SK-N-MC (cell line): ENCODE data around the gene RGS19.

Experiments
- DNase-seq: peaks from one replicate; pipeline ENCODE4 v3.0.0-alpha.2; 2011; ENCODE audit warnings: low read depth, low spot score
- H3K27ac ChIP-seq: fragments of 200-600 bp; sonication (generic); 2 replicates; pipeline ENCODE4 v1.5.1; 2016; ENCODE audit warnings: mixed run types
- H3K36me3 ChIP-seq: fragments of 200-600 bp; sonication (generic); 2 replicates; pipeline ENCODE4 v1.6.1; 2017; ENCODE audit warnings: antibody characterized with exemption, low read length, mixed read lengths; ENCODE audit not compliant: insufficient read depth
- H3K4me3 ChIP-seq: fragments of 200-600 bp; sonication (generic); 2 replicates; pipeline ENCODE4 v1.5.1; 2016
- H3K9ac ChIP-seq: fragments of 200-600 bp; sonication (generic); 2 replicates; pipeline ENCODE4 v1.8.0; 2017; ENCODE audit warnings: mixed run types, mixed read lengths; ENCODE audit not compliant: insufficient read length
- H3K9me3 ChIP-seq: fragments of 200-600 bp; sonication (generic); 2 replicates; pipeline ENCODE4 v1.6.1; 2017; ENCODE audit warnings: low read depth, mild to moderate bottlenecking, antibody characterized with exemption, low read length, moderate library complexity, mixed read lengths
- EZH2 ChIP-seq: fragments of 200-600 bp; sonication (generic); IDR thresholded peaks from one replicate; pipeline ENCODE4 v1.6.1; 2017; ENCODE audit warnings: antibody characterized with exemption
- FOXP2 ChIP-seq: optimal IDR thresholded peaks from 2 replicates; pipeline ENCODE3; 2011; ENCODE audit warnings: mild to moderate bottlenecking, moderate library complexity; ENCODE audit not compliant: insufficient read depth; ENCODE audit errors: extremely low read length, control extremely low read depth
- POLR2AphosphoS5 ChIP-seq: IDR thresholded peaks from 2 replicates; pipeline ENCODE4 v1.6.1; 2012; ENCODE audit warnings: mild to moderate bottlenecking, low read depth, low read length, borderline replicate concordance

The RGS19 gene

DNA sequence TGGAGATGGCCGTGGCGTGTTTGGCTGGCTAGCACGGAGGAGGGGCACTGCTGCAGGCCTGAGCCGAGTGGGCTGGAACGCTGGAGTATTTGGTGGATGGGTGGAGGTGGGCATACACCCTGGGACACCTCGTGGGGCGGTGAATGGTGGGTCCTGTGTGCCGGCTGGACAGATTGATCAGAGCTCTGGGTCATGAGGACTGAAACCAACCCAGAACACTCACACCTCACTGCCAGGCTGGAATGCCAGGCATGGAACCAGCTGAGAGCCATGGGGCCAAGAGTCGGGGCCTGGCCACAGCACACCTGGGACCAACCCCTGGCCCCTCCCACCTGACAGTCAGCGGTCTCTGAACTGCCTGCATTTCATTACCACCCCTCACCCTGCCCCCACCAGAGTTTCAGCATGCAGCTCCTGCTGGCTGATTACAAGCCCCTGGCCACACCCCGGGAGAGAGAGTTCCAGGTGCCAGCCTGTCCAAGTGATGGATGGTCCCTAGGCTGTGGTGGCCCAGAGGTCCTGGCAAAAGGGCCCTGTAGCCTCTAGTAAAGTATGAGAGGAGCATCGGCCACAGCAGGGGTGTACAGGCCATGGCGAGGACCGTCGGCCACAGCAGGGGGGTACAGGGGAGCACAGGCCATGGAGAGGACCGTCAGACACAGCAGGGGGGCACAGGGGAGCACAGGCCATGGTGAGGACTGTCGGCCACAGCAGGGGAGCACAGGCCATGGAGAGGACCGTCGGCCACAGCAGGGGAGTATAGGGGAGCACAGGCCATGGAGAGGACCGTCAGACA is 24.8 kb upstream of the RGS19 start:
- no peak overlapping the region for H3K4me3 ChIP-seq
- H3K36me3 ChIP-seq: no peaks in the 10 kb centered on the region
- DNase-seq: no peak
- TF ChIP-seq FOXP2: no peak
- no peak for TF ChIP-seq EZH2
- no peak for TF ChIP-seq POLR2AphosphoS5
- H3K9me3 ChIP-seq: no peaks in the 10 kb centered on the region
- H3K27ac ChIP-seq: no peak overlapping the region
- H3K9ac ChIP-seq: no peak overlapping the region

DNA sequence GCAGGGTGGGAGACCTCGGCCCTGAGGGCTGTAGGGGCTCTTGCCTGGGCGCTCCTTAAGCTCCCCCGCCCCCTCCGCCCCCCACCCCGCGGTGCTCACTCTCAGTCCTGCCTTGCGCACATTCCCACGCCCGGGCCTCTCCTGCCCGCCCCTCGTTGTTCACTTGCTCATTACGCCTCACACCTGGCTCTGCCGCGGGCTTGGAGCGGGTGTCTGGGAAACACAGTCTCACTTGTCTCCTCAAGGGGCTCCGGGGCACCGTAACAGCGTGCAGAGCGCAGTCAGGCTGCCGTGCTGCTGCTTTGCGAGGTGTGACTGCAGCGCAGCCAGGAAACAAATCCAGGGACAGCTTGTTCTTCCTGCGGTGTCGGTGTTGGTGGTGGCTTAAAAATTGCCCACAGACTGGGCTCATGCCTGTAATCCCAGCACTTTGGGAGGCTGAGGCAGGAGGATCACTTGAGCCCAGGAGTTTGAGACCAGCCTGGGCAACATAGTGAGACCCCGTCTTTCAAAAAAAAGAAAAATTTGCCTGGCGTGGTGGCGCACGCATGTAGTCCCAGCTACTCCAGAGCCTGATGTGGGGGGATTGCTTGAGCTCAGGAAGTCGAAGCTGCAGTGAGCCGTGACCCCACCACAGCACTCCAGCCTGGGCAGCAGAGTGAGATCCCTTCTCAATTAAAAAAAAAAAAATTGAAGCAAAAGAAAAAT is 23.5 kb upstream of the RGS19 start:
- no peak for DNase-seq
- Histone ChIP-seq H3K27ac (no peak overlapping the region), H3K36me3 (no peaks in the 10 kb centered on the region), H3K9me3 (no peaks in the 10 kb centered on the region), H3K4me3 (no peak overlapping the region; the same call in 1 of the 2 replicates), H3K9ac (no peak overlapping the region)
- TF ChIP-seq EZH2 (no peak), POLR2AphosphoS5 (no peak), FOXP2 (no peak)

DNA sequence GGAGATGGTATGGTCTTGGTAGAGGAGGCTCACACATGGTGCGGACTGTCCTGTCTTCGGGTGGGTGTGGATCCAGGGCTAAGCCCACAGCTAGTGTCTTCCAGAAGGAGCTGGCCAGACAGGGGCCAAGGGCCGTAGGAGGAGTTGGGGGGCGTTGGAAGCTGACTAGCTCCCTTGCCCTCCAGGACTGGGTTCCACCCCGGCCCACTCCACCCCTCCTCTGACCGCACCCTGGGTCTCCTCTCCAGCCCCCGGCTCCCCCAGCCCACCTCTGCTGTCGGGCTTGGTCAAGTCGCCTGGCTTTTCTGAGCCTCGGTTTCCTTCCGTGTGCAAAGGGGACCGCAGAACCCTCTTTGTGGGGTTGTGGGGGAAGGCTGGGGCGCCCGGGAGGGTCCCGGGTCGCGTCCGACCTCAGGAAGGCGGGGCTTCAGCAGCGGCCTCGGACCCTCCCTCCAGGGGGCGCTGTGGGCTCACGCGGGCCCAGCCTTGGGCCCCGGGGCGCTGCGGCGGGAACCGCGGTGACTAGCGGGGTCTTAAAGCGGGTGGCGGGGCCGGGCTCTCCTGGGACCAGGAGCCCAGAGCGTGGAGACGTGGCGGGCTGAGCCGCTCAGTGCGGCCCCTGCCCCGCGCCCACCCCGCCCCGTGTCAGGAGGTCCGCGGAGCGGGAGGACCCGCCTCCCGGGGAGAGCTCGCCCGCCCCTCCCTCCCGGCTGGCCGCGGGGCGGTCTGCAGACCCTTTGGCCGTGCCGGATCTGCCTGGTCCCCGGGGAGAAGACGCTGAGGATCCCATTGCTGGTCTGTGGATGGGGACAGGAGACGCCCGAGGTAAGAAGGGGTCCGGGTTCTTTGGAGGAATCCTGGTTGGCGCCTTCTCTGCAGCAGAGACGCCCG is 22.7 kb upstream of the RGS19 start:
- no peak overlapping the region for H3K9ac ChIP-seq
- TF ChIP-seq POLR2AphosphoS5 (no peak), EZH2 (no peak), FOXP2 (no peak)
- H3K4me3 ChIP-seq: peak overlapping the region; percentile 65
- no peak overlapping the region for H3K27ac ChIP-seq
- H3K36me3 ChIP-seq: no peaks in the 10 kb centered on the region
- no peaks in the 10 kb centered on the region for H3K9me3 ChIP-seq
- DNase-seq: no peak

DNA sequence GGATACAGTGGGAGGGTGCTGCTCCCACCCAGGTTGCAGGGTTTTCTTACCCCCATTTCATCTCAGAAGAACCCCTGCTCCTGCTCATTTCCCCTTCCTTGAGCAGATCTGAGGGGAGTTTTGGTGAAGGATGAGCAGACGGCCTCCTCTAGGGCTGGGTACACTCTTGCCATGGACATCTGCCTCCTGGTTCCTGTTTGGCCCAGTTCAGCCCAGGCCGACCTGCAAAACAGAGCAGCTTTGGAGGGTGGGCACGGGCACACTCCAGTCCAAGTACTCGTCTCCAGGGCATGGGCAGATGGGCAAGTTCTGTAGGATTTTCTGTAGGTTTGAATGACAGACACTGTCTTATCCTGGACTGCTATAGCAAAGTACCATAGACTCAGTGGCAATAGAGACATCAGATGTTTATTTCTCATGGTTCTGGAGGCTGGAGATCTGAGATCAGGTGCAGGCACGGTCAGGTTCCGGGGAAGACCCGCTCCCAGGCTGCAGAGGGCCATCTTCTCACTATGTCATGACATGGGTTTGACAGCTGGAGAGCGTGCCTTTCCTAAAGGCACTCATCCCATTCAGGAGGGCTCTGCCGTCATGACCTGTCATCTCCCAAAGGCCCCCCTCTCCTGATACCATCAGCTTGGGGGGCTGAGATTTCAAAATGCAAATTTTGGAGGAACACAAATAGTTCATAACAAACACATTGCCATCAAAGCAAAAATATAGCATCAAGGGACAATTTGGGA is 21.8 kb upstream of the RGS19 start:
- no peak overlapping the region for H3K4me3 ChIP-seq
- no peaks in the 10 kb centered on the region for H3K9me3 ChIP-seq
- H3K9ac ChIP-seq: no peak overlapping the region
- H3K36me3 ChIP-seq: no peaks in the 10 kb centered on the region
- no peak for DNase-seq
- no peak overlapping the region for H3K27ac ChIP-seq
- TF ChIP-seq EZH2 (no peak), FOXP2 (no peak), POLR2AphosphoS5 (no peak)

DNA sequence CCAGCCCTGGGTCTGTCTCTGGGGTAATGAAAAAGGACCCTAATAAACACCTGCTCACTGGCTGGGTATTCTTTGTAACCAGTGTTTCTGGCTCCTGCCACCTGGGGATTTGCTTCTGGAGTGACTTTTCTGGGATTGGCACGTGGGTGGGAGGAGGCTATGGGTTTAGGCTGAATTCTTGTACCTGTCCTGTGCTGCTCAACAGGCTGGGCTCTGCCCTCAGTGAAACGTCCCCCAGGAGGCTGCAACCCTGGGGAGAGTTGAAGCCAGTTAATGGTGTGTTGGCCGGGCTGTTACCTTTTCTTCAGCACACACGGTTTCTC is 21.2 kb upstream of the RGS19 start:
- Histone ChIP-seq H3K4me3 (no peak overlapping the region), H3K27ac (no peak overlapping the region), H3K9me3 (no peaks in the 10 kb centered on the region), H3K9ac (no peak overlapping the region), H3K36me3 (no peaks in the 10 kb centered on the region)
- no peak for DNase-seq
- TF ChIP-seq POLR2AphosphoS5: no peak
- TF ChIP-seq EZH2: no peak
- no peak for TF ChIP-seq FOXP2

DNA sequence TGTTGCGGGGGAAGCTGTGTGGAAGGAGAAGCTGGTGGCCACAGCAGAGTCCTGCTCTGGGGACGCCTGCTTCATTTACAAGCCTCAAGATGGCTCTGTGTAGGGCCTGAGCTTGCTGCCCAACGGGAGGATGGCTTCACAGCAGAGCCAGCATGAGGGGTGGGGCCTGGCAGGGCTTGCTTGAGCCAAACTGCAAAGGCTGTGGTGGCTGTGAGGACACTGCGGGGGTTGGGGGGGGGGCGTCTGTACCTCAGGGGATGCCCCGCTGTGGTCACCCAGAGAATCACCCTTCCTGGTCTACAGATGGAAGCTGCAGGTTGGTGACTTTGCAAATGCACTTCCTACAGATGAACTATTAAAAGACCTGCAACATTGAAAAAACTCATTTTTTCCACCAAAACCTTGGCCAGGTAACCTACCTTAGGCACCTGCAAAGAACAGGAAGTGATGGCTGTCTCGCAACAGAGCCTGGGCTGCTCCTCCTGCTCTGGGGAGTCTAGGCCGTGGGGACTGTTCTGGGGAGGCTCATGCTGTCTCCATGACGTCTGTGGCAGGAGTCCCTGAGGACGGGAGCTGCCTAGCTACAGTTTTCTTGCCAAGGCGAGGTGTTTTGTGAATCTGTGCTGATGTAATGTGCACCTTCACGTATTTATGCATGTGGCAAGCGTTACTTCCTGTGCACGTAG is 20.7 kb upstream of the RGS19 start:
- no peak overlapping the region for H3K4me3 ChIP-seq
- no peak overlapping the region for H3K27ac ChIP-seq
- no peak for TF ChIP-seq POLR2AphosphoS5
- no peak for TF ChIP-seq EZH2
- TF ChIP-seq FOXP2: no peak
- H3K36me3 ChIP-seq: no peaks in the 10 kb centered on the region
- DNase-seq: no peak
- H3K9me3 ChIP-seq: no peaks in the 10 kb centered on the region
- no peak overlapping the region for H3K9ac ChIP-seq

DNA sequence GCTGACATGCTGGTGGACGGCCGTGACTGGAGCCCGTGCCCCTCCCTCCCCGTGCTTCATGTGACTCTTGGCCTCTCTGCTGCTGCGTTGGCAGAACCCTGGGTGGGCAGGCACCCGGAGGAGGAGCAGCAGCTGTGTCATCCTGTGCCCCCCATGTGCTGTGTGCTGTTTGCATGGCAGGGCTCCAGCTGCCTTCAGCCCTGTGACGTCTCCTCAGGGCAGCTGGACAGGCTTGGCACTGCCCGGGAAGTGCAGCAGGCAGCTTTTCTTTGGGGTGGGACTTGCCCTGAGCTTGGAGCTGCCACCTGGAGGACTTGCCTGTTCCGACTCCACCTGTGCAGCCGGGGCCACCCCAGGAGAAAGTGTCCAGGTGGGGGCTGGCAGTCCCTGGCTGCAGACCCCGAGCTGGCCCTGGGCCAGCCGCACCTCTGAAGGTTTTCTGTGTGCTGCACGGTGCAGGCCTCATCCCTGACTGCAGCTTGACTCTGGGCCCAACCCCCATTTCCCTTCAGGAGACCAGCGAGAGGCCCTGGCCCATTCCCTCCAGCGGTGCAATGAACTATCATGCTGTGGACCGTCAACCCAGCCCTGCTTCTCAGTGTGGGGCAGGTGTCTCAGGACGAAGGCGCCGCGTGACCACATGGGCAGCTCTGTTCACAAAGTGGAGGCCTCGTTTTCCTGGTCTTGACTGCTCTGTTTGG is 19.9 kb upstream of the RGS19 start:
- H3K9ac ChIP-seq: no peak overlapping the region
- H3K27ac ChIP-seq: no peak overlapping the region
- TF ChIP-seq POLR2AphosphoS5 (no peak), EZH2 (no peak), FOXP2 (no peak)
- H3K9me3 ChIP-seq: no peaks in the 10 kb centered on the region
- H3K36me3 ChIP-seq: no peaks in the 10 kb centered on the region
- no peak overlapping the region for H3K4me3 ChIP-seq
- DNase-seq: no peak

DNA sequence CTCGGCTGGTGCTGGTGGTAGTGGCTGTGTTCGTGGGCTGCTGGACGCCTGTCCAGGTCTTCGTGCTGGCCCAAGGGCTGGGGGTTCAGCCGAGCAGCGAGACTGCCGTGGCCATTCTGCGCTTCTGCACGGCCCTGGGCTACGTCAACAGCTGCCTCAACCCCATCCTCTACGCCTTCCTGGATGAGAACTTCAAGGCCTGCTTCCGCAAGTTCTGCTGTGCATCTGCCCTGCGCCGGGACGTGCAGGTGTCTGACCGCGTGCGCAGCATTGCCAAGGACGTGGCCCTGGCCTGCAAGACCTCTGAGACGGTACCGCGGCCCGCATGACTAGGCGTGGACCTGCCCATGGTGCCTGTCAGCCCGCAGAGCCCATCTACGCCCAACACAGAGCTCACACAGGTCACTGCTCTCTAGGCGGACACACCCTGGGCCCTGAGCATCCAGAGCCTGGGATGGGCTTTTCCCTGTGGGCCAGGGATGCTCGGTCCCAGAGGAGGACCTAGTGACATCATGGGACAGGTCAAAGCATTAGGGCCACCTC is 19.2 kb upstream of the RGS19 start:
- H3K9me3 ChIP-seq: no peaks in the 10 kb centered on the region
- H3K27ac ChIP-seq: no peak overlapping the region
- TF ChIP-seq FOXP2 (no peak), EZH2 (no peak), POLR2AphosphoS5 (no peak)
- no peak for DNase-seq
- H3K9ac ChIP-seq: no peak overlapping the region
- no peak overlapping the region for H3K4me3 ChIP-seq
- H3K36me3 ChIP-seq: no peaks in the 10 kb centered on the region
